Measurements from ENCODE around the gene DLGAP4.
A peak's percentile ranks its signal among the peaks of the same experiment; 100 is the strongest.
"Not testable (repeated sequence)": the region's sequence is repeated elsewhere in the genome, so short reads cannot be mapped to it uniquely, and the experiment has no call there.

Gene DLGAP4

GRCh38 chr20:36460648-36461599, 154.8 kb downstream of the DLGAP4 start:
- peak; percentile 93 for DNase-seq

GRCh38 chr20:36461600-36462439, 155.7 kb downstream of the DLGAP4 start:
- peak; percentile 47 for DNase-seq

GRCh38 chr20:36462440-36463211, 156.5 kb downstream of the DLGAP4 start:
- DNase-seq = no peak

- DNase-seq = no peak
Measured at GRCh38 chr20:36463212-36464061, 157.3 kb downstream of the DLGAP4 start.

GRCh38 chr20:36465109-36466080, 159.3 kb downstream of the DLGAP4 start:
- DNase-seq = peak; percentile 37

- DNase-seq = no peak
Measured at GRCh38 chr20:36466089-36466488, 159.9 kb downstream of the DLGAP4 start.

- peak; percentile 61 for DNase-seq
Measured at GRCh38 chr20:36467076-36467999, 161.2 kb downstream of the DLGAP4 start.

GRCh38 chr20:36468149-36469000, 162.2 kb downstream of the DLGAP4 start:
- DNase-seq = no peak

- DNase-seq = no peak
Measured at GRCh38 chr20:36469973-36470372, 163.8 kb downstream of the DLGAP4 start.

- no peak for DNase-seq
Measured at GRCh38 chr20:36471885-36472636, 165.9 kb downstream of the DLGAP4 start.

- no peak for DNase-seq
Measured at GRCh38 chr20:36472637-36473090, 166.5 kb downstream of the DLGAP4 start.

- DNase-seq = no peak
Measured at GRCh38 chr20:36473164-36473563, 167.0 kb downstream of the DLGAP4 start.

- DNase-seq = no peak
Measured at GRCh38 chr20:36474563-36474962, 168.4 kb downstream of the DLGAP4 start.

GRCh38 chr20:36475054-36475453, 168.9 kb downstream of the DLGAP4 start:
- not testable (repeated sequence) for DNase-seq

GRCh38 chr20:36477475-36477874, 171.3 kb downstream of the DLGAP4 start:
- no peak for DNase-seq

- DNase-seq = no peak
Measured at GRCh38 chr20:36478137-36478905, 172.2 kb downstream of the DLGAP4 start.

- DNase-seq = no peak
Measured at GRCh38 chr20:36479938-36480337, 173.8 kb downstream of the DLGAP4 start.

All from CD4-positive, alpha-beta T cell treated with Interleukin-10 for 1 hour (primary cell).